Islet of Langerhans (tissue), 1 donor: ENCODE measurements around the gene AAR2.

ENCODE experiments used
- FAIRE-seq: peaks from one replicate; lab custom pipeline; 2011; peaks lifted over from hg19 to GRCh38; lab: Jason Lieb, UNC

AAR2 gene

GRCh38 chr20:36218380-36219064, 17.8 kb upstream of the AAR2 start:
- no peak for FAIRE-seq

- no peak for FAIRE-seq
Measured at GRCh38 chr20:36219671-36220220, 16.5 kb upstream of the AAR2 start.

DNA sequence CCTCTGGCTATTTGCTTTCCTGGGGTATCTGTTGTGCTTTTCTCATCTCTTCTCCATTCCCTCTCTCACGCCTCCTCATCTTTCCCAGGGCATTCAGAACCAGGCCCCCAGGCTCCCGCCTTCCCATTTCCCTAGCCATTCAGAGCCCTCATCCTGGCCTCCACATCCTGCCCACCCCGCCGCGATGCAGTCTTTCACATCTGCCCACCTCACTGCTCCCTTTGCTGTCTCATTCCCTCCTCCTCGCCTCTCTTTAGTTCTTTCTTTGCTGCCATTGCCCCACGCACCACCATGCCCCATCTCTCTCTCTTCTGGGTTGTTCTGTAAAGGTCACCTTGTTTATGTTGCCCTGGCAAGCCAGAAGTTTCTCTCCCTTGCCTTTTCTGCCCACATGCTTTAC, 10.6 kb upstream of the AAR2 start:
- FAIRE-seq: no peak

GRCh38 chr20:36228770-36229169, 7.5 kb upstream of the AAR2 start:
- no peak for FAIRE-seq

DNA sequence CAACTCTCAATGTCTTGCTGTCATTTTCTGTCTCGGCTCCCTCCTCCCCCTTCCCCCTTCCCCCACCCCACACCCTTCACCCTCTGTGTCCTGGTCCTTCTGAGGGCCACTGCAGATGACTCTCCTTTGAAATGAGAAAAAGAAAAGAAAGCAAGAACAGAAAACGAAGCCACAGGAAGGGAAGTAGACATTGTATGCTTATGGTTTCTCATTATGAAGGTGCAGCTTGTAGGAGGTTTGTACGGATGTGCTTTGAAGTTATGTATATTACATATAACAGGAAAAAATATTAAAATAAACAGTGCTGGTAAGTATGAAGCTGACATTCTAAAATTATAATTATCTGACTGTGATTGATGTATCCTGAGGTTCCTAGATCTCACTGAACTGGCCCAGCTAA, 6.3 kb upstream of the AAR2 start:
- no peak for FAIRE-seq

GRCh38 chr20:36231331-36231730, 4.9 kb upstream of the AAR2 start:
- no peak for FAIRE-seq

DNA sequence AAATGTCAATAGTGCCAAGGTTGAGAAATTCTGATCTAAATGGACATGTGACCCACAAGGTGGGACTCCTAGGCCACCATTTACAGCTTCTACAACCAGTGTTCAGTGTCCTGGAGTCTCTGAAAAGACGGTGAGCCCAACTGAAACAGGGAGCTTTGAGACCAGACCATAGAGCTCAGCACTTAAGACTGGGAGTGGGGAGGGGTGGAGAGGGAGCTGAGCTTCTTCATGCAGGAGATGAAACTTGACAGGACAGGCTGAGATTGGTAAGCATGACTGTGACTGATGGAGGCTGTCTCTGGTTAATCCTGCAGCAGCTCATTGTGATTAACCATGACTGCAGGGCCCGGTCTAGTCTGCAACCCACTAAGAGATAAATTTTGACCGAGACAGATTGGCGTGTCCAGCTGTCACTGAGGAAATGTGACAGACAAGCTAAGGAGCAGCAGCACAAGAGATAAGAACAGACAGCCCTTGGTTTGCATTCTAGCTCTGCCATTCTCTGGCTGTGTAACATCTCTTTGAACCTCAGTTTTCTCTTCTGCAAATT, 1.4 kb upstream of the AAR2 start:
- no peak for FAIRE-seq

- no peak for FAIRE-seq
Measured at GRCh38 chr20:36236786-36237121, 476 bp downstream of the AAR2 start.

GRCh38 chr20:36237477-36237876, 1.2 kb downstream of the AAR2 start:
- no peak for FAIRE-seq

- no peak for FAIRE-seq
Measured at GRCh38 chr20:36238153-36238552, 1.9 kb downstream of the AAR2 start.

GRCh38 chr20:36238760-36239159, 2.5 kb downstream of the AAR2 start:
- FAIRE-seq: no peak

- no peak for FAIRE-seq
Measured at GRCh38 chr20:36240076-36240475, 3.8 kb downstream of the AAR2 start.

- no peak for FAIRE-seq
Measured at GRCh38 chr20:36241678-36242077, 5.4 kb downstream of the AAR2 start.

DNA sequence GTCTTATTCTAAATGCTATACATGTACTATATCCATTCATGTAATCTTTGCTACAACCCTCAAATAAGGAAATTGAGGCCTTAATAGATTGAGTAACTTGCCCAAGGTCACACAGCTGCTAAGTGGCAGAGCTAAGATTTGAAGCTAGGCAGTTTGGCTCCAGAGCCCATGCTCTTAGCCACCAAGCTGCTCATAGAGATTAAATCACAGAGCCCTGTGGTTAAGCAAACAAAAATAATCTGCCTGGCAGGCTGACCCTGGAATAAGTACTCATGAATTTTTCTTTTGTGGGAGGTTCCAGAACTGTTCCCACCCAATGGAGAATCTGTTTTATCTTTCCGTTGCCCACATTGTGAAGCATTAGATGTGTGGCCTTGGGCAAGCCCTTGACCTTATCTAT, 7.4 kb downstream of the AAR2 start:
- no peak for FAIRE-seq

DNA sequence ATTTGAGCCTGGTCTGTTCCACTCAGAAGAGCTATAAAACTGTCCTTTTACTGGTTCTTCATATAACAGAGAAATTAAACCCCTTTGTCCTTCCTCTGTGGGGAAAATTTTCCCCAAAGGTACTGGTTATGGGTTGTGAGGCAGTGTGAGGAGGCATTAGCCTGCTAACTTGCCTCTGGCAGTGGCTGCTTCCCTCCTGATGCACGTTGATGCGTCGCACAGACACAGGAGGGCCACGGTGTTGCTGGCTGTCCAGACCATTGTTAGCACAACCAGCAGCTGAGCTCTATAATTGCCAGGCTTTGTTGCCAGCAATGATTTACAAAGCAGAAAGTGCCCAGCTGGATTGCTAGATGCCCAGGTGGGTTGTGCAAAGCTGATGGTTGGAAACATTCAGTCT, 10.1 kb downstream of the AAR2 start:
- FAIRE-seq: no peak

- no peak for FAIRE-seq
Measured at GRCh38 chr20:36248836-36249235, 12.6 kb downstream of the AAR2 start.

DNA sequence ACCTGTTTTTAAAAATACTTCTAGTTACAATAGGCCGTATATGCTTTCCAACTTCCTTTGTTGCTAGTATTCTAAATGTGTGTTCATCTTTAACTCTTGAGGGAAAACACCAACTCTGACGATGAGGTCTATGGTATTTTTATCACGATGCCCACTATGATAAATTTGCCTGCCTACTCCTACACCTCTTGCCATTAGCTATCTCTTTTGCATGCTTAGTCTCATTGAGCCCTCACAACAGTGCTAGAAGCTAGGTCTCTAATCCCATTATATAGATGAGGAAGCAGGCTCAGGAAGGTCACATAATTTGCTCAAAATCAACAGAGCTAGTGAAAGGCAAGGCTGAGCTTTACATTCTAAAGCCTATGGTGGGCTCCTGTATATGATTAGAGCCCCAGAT, 13.2 kb downstream of the AAR2 start:
- no peak for FAIRE-seq

- FAIRE-seq: no peak
Measured at GRCh38 chr20:36251426-36251825, 15.1 kb downstream of the AAR2 start.

- FAIRE-seq: no peak
Measured at GRCh38 chr20:36252511-36252910, 16.2 kb downstream of the AAR2 start.

GRCh38 chr20:36253036-36253435, 16.8 kb downstream of the AAR2 start:
- no peak for FAIRE-seq

- no peak for FAIRE-seq
Measured at GRCh38 chr20:36254076-36254475, 17.8 kb downstream of the AAR2 start.

DNA sequence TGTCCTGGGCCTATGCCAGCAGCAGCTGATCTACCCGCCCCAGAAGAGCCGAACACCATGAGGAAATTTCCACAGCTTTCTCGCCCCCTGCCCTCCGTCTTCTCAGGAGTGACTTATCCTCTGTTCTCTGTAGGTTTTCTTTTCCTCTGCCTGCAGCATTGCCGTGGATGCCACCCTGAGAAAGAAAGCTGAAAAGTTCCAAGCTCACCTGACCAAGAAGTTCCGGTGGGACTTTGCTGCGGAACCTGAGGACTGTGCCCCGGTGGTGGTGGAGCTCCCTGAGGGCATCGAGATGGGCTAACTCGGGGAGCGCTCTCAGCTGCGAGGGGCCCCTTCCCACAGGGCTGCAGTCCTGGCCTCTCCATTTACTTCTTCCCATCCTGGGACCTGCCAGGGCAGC, 19.2 kb downstream of the AAR2 start:
- no peak for FAIRE-seq

DNA sequence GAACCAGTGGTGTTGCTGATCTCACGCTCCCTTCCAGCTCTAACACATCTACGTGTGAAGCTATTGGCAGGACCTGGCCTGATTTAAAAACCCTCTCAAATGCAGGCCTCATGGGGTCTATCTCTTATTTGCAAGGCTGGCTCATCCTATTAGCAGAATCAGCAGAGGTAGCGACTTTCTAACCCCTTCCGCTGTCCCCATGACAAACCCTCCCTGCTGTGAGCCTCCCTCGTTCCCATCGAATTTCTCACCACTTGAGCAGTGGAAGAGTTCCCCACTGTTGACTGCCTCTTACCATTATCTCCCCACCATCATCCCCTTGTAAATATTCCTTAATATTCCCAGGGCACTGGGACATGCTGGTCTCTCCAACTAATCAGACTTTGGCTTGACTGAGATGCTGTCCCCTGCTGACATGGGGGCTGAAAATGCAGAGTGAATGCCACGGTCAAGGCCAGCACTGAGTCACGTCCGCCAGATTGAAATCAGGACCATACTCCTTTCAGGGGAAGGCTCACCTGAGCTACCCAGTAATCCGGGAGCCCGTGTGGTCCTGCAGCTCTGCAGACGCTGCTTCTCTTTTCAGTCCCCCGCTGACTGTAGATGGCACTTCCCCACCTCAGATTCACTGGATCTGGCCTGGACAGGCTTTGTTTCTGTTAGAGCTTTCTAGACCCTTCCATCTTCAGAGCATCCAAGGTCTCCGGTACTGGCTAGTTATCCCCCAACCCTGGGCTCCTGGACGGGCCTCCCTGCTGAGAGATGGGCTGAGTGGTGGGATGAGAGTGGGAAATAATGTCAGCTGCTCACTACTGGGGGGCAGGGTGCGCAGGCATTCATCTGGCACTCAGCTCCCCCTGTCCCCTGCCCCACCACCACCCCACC, 23.1 kb downstream of the AAR2 start:
- FAIRE-seq: no peak
